Neural crest cell (in vitro differentiated cells): ENCODE results near the gene ZNF48. TPM values are rescaled to one million over a fixed set of nuclear protein-coding genes. Genes with fewer than 3 reads are reported as not detected.
A peak's percentile ranks its signal among the peaks of the same experiment; 100 is the strongest.

Source experiments
- DNase-seq: peaks from one replicate; pipeline ENCODE4 v3.0.0; 2021; ENCODE audit warnings: low read depth, mixed read lengths, low spot score
- H3K27ac Mint-ChIP-seq: one replicate; pipeline ENCODE4 v1.8.0; 2021; ENCODE audit warnings: mild to moderate bottlenecking, mixed read lengths; ENCODE audit not compliant: unreplicated experiment
- H3K27me3 Mint-ChIP-seq: 2 replicates; pipeline ENCODE4 v1.8.0; 2021; ENCODE audit warnings: low read depth, mild to moderate bottlenecking, mixed read lengths
- H3K36me3 Mint-ChIP-seq: 2 replicates; pipeline ENCODE4 v1.8.0; 2021; ENCODE audit warnings: low read depth, mild to moderate bottlenecking, mixed read lengths
- H3K4me1 Mint-ChIP-seq: 2 replicates; pipeline ENCODE4 v1.8.0; 2021; ENCODE audit warnings: mixed read lengths
- H3K4me3 Mint-ChIP-seq: one replicate; pipeline ENCODE4 v1.8.0; 2021; ENCODE audit warnings: mild to moderate bottlenecking, mixed read lengths
- H3K9me3 Mint-ChIP-seq: 2 replicates; pipeline ENCODE4 v1.8.0; 2021; ENCODE audit warnings: mixed read lengths
- total RNA-seq: library from RNA; stranded (reverse); gene quantifications from 2 replicates; pipeline ENCODE4 v1.2.1, GENCODE V29; 2021
- TF ChIP-seq, protein P1 (sequence below): fragments of 200-600 bp; sonication (generic); conservative IDR thresholded peaks from 2 replicates; pipeline ENCODE4 v1.5.0; 2021; ENCODE audit warnings: antibody characterized with exemption, mild to moderate bottlenecking

ZNF48 gene
- total RNA-seq, 1 donor from 2014 or later: 60.9 TPM

GRCh38 chr16:30439720-30440348 is 44.6 kb downstream of the ZNF48 start:
- no peak for DNase-seq
- Mint-ChIP-seq H3K9me3 (no peaks in the 10 kb centered on the region), H3K4me3 (no peak overlapping the region), H3K27ac (no peak overlapping the region), H3K27me3 (peaks cover 5% of the 10 kb centered on the region), H3K4me1 (peaks cover 18% of the 10 kb centered on the region), H3K36me3 (peaks cover 13% of the 10 kb centered on the region)
- TF ChIP-seq, protein P1, sequence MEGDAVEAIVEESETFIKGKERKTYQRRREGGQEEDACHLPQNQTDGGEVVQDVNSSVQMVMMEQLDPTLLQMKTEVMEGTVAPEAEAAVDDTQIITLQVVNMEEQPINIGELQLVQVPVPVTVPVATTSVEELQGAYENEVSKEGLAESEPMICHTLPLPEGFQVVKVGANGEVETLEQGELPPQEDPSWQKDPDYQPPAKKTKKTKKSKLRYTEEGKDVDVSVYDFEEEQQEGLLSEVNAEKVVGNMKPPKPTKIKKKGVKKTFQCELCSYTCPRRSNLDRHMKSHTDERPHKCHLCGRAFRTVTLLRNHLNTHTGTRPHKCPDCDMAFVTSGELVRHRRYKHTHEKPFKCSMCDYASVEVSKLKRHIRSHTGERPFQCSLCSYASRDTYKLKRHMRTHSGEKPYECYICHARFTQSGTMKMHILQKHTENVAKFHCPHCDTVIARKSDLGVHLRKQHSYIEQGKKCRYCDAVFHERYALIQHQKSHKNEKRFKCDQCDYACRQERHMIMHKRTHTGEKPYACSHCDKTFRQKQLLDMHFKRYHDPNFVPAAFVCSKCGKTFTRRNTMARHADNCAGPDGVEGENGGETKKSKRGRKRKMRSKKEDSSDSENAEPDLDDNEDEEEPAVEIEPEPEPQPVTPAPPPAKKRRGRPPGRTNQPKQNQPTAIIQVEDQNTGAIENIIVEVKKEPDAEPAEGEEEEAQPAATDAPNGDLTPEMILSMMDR: no peak

- Mint-ChIP-seq H3K4me1 (peaks cover 31% of the 10 kb centered on the region), H3K36me3 (peaks cover 15% of the 10 kb centered on the region), H3K27me3 (peaks cover 2% of the 10 kb centered on the region), H3K4me3 (peak overlapping the region; percentile 94), H3K9me3 (no peaks in the 10 kb centered on the region), H3K27ac (no peak overlapping the region)
- DNase-seq: no peak
- TF ChIP-seq, protein P1: no peak
These were observed 48.4 kb downstream of the ZNF48 start for GRCh38 chr16:30443631-30444030.

DNA sequence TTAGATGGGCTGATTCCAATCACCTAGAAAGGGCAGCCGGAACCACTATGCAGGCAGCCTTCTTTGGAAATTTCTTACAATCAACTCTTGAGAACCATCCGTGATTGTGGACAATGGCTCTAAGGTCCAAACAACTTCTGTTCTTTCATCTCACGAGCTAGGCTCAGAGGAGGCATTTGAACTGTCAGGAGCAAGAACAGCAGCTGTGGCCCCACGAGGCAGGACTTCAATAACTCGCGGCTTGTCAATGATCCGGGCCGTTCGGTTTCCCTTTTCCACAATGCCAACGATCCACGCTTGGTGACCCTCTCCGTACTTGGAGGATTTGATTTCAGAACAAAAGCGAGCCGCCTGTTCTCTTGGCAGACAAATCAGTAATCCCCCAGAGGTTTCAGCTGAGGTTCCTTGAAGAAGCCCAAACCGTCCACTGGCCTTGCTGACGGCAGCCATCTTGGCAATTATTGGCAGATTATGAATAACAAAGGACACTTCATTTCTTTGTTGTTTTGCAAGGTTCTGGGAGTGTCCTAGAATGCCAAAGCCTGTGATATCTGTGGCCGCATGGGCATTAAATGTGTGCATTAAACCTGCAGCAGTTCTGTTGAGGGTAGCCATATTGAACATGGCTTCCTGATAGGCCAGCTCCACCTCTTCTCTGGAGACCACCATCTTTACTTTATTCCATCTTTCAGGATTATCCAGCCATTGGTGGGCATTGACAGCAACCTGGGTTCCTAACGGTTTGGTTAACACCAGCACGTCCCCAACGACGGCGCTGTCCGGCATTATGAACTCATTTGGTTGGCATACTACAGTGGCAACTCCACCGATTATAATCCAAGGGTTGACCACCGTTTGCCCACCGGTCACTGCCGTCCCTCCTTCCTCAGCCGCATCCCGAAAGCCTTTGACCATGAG is 49.3 kb downstream of the ZNF48 start:
- H3K36me3 Mint-ChIP-seq: peaks cover 15% of the 10 kb centered on the region

GRCh38 chr16:30445149-30445407 is 49.9 kb downstream of the ZNF48 start:
- H3K4me3 Mint-ChIP-seq: peak overlapping the region; percentile 94
- H3K27ac Mint-ChIP-seq: peak overlapping the region; percentile 43
- H3K27me3 Mint-ChIP-seq: peaks cover 2% of the 10 kb centered on the region
- no peak for DNase-seq
- TF ChIP-seq, protein P1: no peak
- H3K9me3 Mint-ChIP-seq: no peaks in the 10 kb centered on the region
- peaks cover 31% of the 10 kb centered on the region for H3K4me1 Mint-ChIP-seq
- H3K36me3 Mint-ChIP-seq: peaks cover 15% of the 10 kb centered on the region

More for the DNA sequence above, 49.3 kb downstream of the ZNF48 start:
- Mint-ChIP-seq H3K9me3 (no peaks in the 10 kb centered on the region), H3K4me1 (peaks cover 31% of the 10 kb centered on the region), H3K4me3 (peak overlapping the region; percentile 94), H3K27me3 (peaks cover 2% of the 10 kb centered on the region), H3K27ac (peak overlapping the region; percentile 43)
- DNase-seq: no peak
- TF ChIP-seq, protein P1: no peak

DNA sequence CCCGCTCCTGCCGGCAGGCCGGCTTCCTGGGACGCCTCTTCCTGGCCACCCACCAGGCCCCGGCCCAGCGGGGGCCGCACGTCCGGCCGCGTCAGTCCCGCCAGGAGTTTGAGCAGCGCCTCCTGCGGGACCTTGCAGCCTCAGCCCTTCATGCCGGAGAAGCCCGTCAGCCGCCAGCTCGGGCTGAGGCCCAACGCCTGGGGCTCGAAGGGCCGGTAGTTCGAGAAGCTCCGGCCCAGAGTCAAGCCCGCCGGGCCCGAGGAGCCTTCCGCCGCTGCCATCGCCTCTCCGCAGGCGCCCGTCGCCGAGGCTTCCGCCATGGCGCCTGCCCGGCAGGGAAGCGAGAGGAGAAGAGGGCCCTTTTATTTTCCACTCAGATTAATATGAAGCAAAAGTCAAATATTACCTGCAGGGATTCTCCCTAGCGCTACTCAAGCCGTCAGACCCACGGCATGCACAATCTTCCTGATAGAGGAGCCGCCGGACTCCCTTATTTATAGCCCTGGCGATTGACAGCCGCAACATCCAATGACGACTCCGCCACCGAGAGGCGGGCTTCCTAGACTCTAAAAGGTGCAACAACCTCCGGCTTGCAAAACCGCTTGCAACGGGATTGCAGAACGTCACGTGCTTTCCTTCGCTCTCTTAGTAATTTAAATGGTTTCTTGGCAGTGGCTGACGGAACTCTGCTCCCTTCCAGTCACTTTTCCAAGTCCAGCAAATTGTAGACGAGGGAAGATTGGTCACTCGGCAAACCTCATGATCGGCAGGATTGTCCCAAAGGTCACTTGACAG is 50.4 kb downstream of the ZNF48 start, which contains the start of gene SEPHS2:
Gene SEPHS2, minus strand, starts transcription at position 467 of the 795 bp plus-strand sequence. Its CDS starts 147 bp downstream, at position 320.
- H3K36me3 Mint-ChIP-seq: peaks cover 15% of the 10 kb centered on the region
- TF ChIP-seq, protein P1: peak; percentile 55
- H3K27me3 Mint-ChIP-seq: peaks cover under 1% of the 10 kb centered on the region
- peaks cover 31% of the 10 kb centered on the region for H3K4me1 Mint-ChIP-seq
- DNase-seq: peak; percentile 97
- H3K4me3 Mint-ChIP-seq: peak within 1 kb of the TSS; percentile 94
- peak within 1 kb of the TSS; percentile 92 for H3K27ac Mint-ChIP-seq
- no peaks in the 10 kb centered on the region for H3K9me3 Mint-ChIP-seq
